Prostate gland (tissue), 2 donors: Measurements from ENCODE around the gene DGKQ.

Source experiments
- POLR2A ChIP-seq: fragments of 450-650 bp; IDR thresholded peaks from one replicate; pipeline ENCODE4 v1.6.1; 2016; ENCODE audit warnings: antibody characterized with exemption, mild to moderate bottlenecking
- POLR2AphosphoS5 ChIP-seq: sonication (generic); formaldehyde crosslinking; IDR thresholded peaks from one replicate; pipeline ENCODE4 v1.6.1; 2017; ENCODE audit warnings: antibody characterized with exemption
- TF ChIP-seq, protein P1 (sequence below), 4 experiments: fragments of 200-600 bp in 2 of 4; fragments of 450-650 bp in 2 of 4; sonication (generic) in 2 of 4; IDR thresholded peaks; 1 replicate in 3 of 4; 2 replicates in 1 of 4; pipeline ENCODE4 v1.5.1; 2016 to 2019; ENCODE audit warnings: antibody characterized with exemption in 4 of 4, mild to moderate bottlenecking in 2 of 4, moderate library complexity in 2 of 4

DNA sequence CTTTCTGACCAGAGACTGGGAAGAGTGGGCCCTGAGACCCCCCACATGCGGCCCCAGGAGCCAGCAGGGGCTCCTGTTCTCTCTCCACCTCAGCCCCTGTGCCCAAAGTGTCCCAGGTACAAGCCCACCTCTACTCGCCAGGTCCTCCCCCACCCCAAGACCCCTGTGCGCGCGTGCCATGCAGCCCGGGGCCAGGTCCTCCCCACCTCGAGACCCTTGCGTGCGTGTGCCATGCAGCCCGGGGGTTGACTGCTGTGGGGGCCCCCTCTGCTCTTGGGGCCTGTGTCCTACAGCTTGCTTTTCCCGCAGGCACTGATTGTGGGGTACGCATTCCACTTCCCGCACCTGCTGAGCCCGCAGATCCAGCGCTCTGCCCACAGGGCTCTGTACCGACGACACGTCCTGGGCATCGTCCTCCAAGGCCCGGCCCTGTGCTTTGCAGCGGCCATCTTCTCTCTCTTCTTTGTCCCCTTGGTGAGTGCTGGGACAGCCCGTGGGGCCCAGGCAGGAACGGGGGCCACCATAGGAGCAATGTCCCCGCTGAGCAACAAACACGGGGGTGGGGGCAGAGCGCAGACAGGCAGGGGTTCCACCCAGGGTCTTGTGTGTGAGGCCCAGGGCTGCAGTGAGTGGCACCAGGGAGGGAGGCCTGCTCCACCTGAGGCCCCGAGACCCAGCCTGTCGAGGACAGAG, 20.3 kb downstream of the DGKQ start:
- TF ChIP-seq, protein P1, sequence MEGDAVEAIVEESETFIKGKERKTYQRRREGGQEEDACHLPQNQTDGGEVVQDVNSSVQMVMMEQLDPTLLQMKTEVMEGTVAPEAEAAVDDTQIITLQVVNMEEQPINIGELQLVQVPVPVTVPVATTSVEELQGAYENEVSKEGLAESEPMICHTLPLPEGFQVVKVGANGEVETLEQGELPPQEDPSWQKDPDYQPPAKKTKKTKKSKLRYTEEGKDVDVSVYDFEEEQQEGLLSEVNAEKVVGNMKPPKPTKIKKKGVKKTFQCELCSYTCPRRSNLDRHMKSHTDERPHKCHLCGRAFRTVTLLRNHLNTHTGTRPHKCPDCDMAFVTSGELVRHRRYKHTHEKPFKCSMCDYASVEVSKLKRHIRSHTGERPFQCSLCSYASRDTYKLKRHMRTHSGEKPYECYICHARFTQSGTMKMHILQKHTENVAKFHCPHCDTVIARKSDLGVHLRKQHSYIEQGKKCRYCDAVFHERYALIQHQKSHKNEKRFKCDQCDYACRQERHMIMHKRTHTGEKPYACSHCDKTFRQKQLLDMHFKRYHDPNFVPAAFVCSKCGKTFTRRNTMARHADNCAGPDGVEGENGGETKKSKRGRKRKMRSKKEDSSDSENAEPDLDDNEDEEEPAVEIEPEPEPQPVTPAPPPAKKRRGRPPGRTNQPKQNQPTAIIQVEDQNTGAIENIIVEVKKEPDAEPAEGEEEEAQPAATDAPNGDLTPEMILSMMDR (IDR thresholded peaks at IDR 0.05) = no peak
- no peak for TF ChIP-seq POLR2AphosphoS5
- no peak for TF ChIP-seq POLR2A
